Mononuclear cell (primary cell): ENCODE data around the gene HSD17B2. TPM values are rescaled to one million over a fixed set of nuclear protein-coding genes. Genes with fewer than 3 reads are reported as not detected.
"Not testable (repeated sequence)": the region's sequence is repeated elsewhere in the genome, so short reads cannot be mapped to it uniquely, and the experiment has no call there.

Source experiments
- H3K27me3 ChIP-seq: 2 replicates; pipeline ENCODE4 v1.6.0; 2011; ENCODE audit warnings: low read length, control low read depth; ENCODE audit not compliant: insufficient read depth
- H3K4me1 ChIP-seq: 2 replicates; pipeline ENCODE4 v1.5.1; 2011; ENCODE audit warnings: mild to moderate bottlenecking, low read length, control low read depth; ENCODE audit not compliant: insufficient read depth
- H3K4me3 ChIP-seq: 2 replicates; pipeline ENCODE4 v1.5.1; 2011; ENCODE audit warnings: mild to moderate bottlenecking, low read length, moderate library complexity
- H3K9me3 ChIP-seq: 2 replicates; pipeline ENCODE4 v1.5.1; 2011; ENCODE audit warnings: low read depth, mild to moderate bottlenecking, control low read depth, low read length
- total RNA-seq: library from RNA; depleted of rRNA; stranded (reverse); fragments of >200 nt; gene quantifications from one replicate; pipeline ENCODE4 v1.2.3, GENCODE V29; 2012

The HSD17B2 gene
- total RNA-seq, 1 donor = not detected

GRCh38 chr16:82137822-82138167, 102.7 kb downstream of the HSD17B2 start:
- peaks cover 6% of the 10 kb centered on the region for H3K4me1 ChIP-seq
- H3K9me3 ChIP-seq = no peaks in the 10 kb centered on the region
- H3K4me3 ChIP-seq = no peak overlapping the region
- no peaks in the 10 kb centered on the region for H3K27me3 ChIP-seq

DNA sequence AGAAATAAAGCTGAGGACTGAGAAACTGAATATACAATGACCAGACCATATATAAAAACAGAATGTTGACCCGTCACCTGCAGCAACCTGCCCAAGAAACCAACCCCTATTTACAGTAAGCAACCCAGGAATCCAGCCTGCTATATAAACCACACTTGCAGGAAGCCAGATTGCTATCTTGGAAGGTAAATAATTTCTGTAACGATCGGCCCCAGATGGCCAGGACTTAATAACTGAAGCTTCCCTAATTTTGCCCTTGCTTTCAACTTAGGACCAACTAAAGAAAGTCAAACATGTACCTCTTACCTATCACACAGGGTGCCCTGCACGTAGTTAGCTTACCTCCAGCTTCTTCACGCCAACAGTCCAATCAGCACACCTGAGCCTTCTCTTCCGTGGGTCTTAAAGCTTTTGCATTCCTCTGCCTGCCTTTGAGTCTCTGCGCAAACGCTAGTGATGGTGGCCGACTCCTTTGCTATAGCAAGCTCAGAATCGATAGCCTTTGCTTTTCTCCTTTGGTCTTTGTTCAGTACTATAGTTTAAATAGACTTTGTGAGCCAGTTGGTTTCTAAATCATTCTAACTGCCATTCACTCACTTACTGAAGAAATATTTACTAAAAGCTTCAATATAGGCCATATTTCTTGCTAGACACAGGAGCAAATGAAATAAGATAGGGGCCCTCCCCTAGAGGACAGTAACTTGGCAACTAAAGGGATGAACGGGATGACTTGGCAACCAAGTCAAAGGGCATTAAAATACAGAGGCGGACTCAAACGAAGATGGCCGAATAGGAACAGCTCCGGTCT, 103.6 kb downstream of the HSD17B2 start:
- Histone ChIP-seq H3K27me3 (no peaks in the 10 kb centered on the region), H3K4me1 (peaks cover 3% of the 10 kb centered on the region), H3K4me3 (no peak overlapping the region), H3K9me3 (no peaks in the 10 kb centered on the region)

DNA sequence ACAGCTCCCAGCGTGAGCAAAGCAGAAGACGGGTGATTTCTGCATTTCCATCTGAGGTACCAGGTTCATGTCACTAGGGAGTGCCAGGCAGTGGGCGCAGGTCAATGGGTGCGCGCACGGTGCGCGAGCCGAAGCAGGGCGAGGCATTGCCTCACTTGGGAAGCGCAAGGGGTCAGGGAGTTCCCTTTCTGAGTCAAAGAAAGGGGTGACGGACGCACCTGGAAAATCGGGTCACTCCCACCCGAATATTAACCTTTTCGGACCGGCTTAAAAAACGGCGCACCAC, 104.2 kb downstream of the HSD17B2 start:
- not testable (repeated sequence) for H3K27me3 ChIP-seq, H3K4me3 ChIP-seq, H3K4me1 ChIP-seq, H3K9me3 ChIP-seq

DNA sequence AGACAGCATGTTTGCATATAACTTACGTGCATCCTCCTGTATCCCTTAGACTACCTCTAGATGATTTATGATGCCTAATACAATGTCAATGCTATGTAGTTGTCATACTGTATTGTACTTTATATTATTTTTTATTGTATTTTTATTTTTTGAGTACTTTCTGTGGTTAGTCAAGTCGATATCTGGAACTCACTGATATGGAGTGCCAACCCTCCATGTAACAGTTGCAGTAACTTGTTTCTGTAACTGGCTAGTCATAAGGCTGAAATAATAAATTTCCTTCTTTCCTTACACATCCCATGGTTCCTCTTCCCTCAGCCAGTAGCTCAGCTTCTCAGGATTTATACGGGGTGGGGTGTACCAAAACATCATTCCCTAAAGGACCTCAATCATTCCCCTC, 111.5 kb downstream of the HSD17B2 start:
- Histone ChIP-seq H3K4me1 (no peaks in the 10 kb centered on the region), H3K27me3 (no peaks in the 10 kb centered on the region), H3K9me3 (no peaks in the 10 kb centered on the region), H3K4me3 (no peak overlapping the region)

DNA sequence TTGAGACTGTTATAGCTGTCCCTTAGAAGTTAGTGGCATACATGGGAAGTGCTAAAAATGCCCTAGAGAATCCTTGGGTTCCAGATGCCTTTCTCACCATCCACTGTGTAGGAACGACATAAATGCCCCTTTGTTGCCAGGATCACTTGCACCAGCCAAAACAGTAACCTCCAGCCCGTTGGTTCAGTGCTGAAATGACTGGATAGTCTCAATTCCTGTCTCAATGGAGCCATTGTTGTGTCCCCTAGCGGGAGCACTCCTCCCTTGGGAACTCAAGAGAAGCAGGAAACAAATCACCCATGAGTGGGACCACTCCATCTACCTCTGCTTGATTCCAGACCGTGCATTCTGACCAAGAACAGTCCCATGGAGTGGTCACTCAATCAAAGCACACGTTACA, 111.9 kb downstream of the HSD17B2 start:
- Histone ChIP-seq H3K4me1 (no peaks in the 10 kb centered on the region), H3K27me3 (no peaks in the 10 kb centered on the region), H3K9me3 (no peaks in the 10 kb centered on the region), H3K4me3 (no peak overlapping the region)

- Histone ChIP-seq H3K27me3 (no peaks in the 10 kb centered on the region), H3K9me3 (no peaks in the 10 kb centered on the region), H3K4me1 (no peaks in the 10 kb centered on the region), H3K4me3 (no peak overlapping the region)
These were observed 112.5 kb downstream of the HSD17B2 start for GRCh38 chr16:82147546-82147945.

Other genes with a start within 250 kb of the HSD17B2 start
- 2.8 TPM for gene SDR42E1, start 23.8 kb upstream of the HSD17B2 start, total RNA-seq
- gene MPHOSPH6, start 135.0 kb downstream of the HSD17B2 start, total RNA-seq = 12.8 TPM